Inflammatory macrophage treated with lipopolysaccharide for 4 hours (primary cell): ENCODE results near the gene HSPD1.
"Not testable (repeated sequence)": the region's sequence is repeated elsewhere in the genome, so short reads cannot be mapped to it uniquely, and the experiment has no call there.

Experiments used
- DNase-seq: peaks from one replicate; pipeline ENCODE4 v3.0.0-alpha.2; 2020

The HSPD1 gene

GRCh38 chr2:197496695-197497094, 2.9 kb downstream of the HSPD1 start:
- no peak for DNase-seq

GRCh38 chr2:197495433-197496134, 4.1 kb downstream of the HSPD1 start:
- no peak for DNase-seq

- no peak for DNase-seq
Measured at GRCh38 chr2:197487385-197487784, 12.3 kb downstream of the HSPD1 start.

GRCh38 chr2:197486175-197486574, 13.5 kb downstream of the HSPD1 start:
- DNase-seq = no peak

- not testable (repeated sequence) for DNase-seq
Measured at GRCh38 chr2:197484248-197484647, 15.4 kb downstream of the HSPD1 start.

GRCh38 chr2:197480165-197481036, 19.2 kb downstream of the HSPD1 start:
- DNase-seq = no peak

GRCh38 chr2:197477797-197478196, 21.8 kb downstream of the HSPD1 start:
- DNase-seq = no peak

- DNase-seq = peak; percentile 56
Measured at GRCh38 chr2:197472166-197472565, 27.5 kb downstream of the HSPD1 start.

- DNase-seq = no peak
Measured at GRCh38 chr2:197464175-197464574, 35.5 kb downstream of the HSPD1 start.

GRCh38 chr2:197461057-197461456, 38.6 kb downstream of the HSPD1 start:
- DNase-seq = no peak

GRCh38 chr2:197460649-197461048, 39.0 kb downstream of the HSPD1 start:
- DNase-seq = no peak

- DNase-seq = no peak
Measured at GRCh38 chr2:197455428-197455827, 44.2 kb downstream of the HSPD1 start.

- DNase-seq = no peak
Measured at GRCh38 chr2:197454923-197455322, 44.7 kb downstream of the HSPD1 start.

- DNase-seq = no peak
Measured at GRCh38 chr2:197453914-197454398, 45.7 kb downstream of the HSPD1 start.

- peak; percentile 100 for DNase-seq
Measured at GRCh38 chr2:197453123-197453913, 46.3 kb downstream of the HSPD1 start, which contains the start of gene COQ10B. Gene COQ10B, plus strand, starts transcription at chr2:197453552. Its CDS starts 9 bp downstream, at chr2:197453561.

GRCh38 chr2:197452754-197453122, 46.9 kb downstream of the HSPD1 start:
- no peak for DNase-seq

- not testable (repeated sequence) for DNase-seq
Measured at GRCh38 chr2:197450935-197451358, 48.7 kb downstream of the HSPD1 start.

- no peak for DNase-seq
Measured at GRCh38 chr2:197450465-197450864, 49.2 kb downstream of the HSPD1 start.

GRCh38 chr2:197446844-197447243, 52.8 kb downstream of the HSPD1 start:
- no peak for DNase-seq

GRCh38 chr2:197445746-197446145, 53.9 kb downstream of the HSPD1 start:
- DNase-seq = no peak

- peak; percentile 73 for DNase-seq
Measured at GRCh38 chr2:197442857-197443256, 56.8 kb downstream of the HSPD1 start.

GRCh38 chr2:197437380-197437779, 62.3 kb downstream of the HSPD1 start:
- no peak for DNase-seq
